Keratinocyte (primary cell): ENCODE data around the gene OR2T2. TPM values are rescaled to one million over a fixed set of nuclear protein-coding genes. Genes with fewer than 3 reads are reported as not detected.
"Not testable (repeated sequence)": the region's sequence is repeated elsewhere in the genome, so short reads cannot be mapped to it uniquely, and the experiment has no call there.

Experiments
- DNase-seq: peaks from one replicate; pipeline ENCODE4 v3.0.0-alpha.2; 2011; ENCODE audit warnings: low read depth, missing footprints, low spot score
- FAIRE-seq: peaks from 2 replicates; lab custom pipeline; 2011; peaks lifted over from hg19 to GRCh38; lab: Jason Lieb, UNC
- H2AFZ ChIP-seq: 2 replicates; pipeline ENCODE4 v1.6.0; 2012; ENCODE audit warnings: low read length, control low read depth, inconsistent platforms; ENCODE audit not compliant: control insufficient read depth
- H3K27ac ChIP-seq: 2 replicates; pipeline ENCODE4 v1.5.1; 2011; ENCODE audit warnings: low read length; ENCODE audit not compliant: control insufficient read depth, insufficient read depth
- H3K27me3 ChIP-seq: 3 replicates; pipeline ENCODE4 v1.6.0; 2011; ENCODE audit warnings: low read length; ENCODE audit not compliant: control insufficient read depth, insufficient read depth; ENCODE audit errors: extremely low read depth
- H3K36me3 ChIP-seq, 2 experiments: 2 replicates in 1 of 2; 3 replicates in 1 of 2; pipeline ENCODE4 v1.5.1; 2011; ENCODE audit warnings: low read length in 2 of 2, mild to moderate bottlenecking in 1 of 2; ENCODE audit not compliant: control insufficient read depth in 2 of 2, insufficient read depth in 2 of 2; ENCODE audit errors: extremely low read depth in 1 of 2
- H3K4me1 ChIP-seq: 3 replicates; pipeline ENCODE4 v1.5.1; 2011; ENCODE audit warnings: low read length; ENCODE audit not compliant: control insufficient read depth, insufficient read depth; ENCODE audit errors: extremely low read depth
- H3K4me2 ChIP-seq: 3 replicates; pipeline ENCODE4 v1.6.0; 2011; ENCODE audit warnings: low read depth, low read length; ENCODE audit not compliant: control insufficient read depth, insufficient read depth; ENCODE audit errors: extremely low read depth
- H3K4me3 ChIP-seq, 3 experiments: fragments of 200-600 bp in 1 of 3; sonication (generic) in 1 of 3; 2 replicates in 2 of 3; 3 replicates in 1 of 3; pipeline ENCODE4 v1.5.1; 2011 to 2016; ENCODE audit warnings: low read length in 3 of 3, mild to moderate bottlenecking in 3 of 3, control low read depth in 2 of 3, inconsistent platforms in 1 of 3, low read depth in 1 of 3, mixed read lengths in 1 of 3, mixed run types in 1 of 3, moderate library complexity in 1 of 3; ENCODE audit not compliant: control insufficient read depth in 2 of 3, insufficient read depth in 2 of 3; ENCODE audit errors: extremely low read depth in 1 of 3
- H3K79me2 ChIP-seq: 2 replicates; pipeline ENCODE4 v1.6.0; 2012; ENCODE audit warnings: low read length; ENCODE audit not compliant: control insufficient read depth, insufficient read depth
- H3K9ac ChIP-seq: 3 replicates; pipeline ENCODE4 v1.6.0; 2011; ENCODE audit warnings: low read length; ENCODE audit not compliant: control insufficient read depth, insufficient read depth; ENCODE audit errors: extremely low read depth
- H3K9me1 ChIP-seq: 3 replicates; pipeline ENCODE4 v1.6.0; 2011; ENCODE audit warnings: low read length; ENCODE audit not compliant: control insufficient read depth, insufficient read depth; ENCODE audit errors: extremely low read depth
- H3K9me3 ChIP-seq: 2 replicates; pipeline ENCODE4 v1.5.1; 2012; ENCODE audit warnings: low read depth, low read length; ENCODE audit not compliant: control insufficient read depth
- H4K20me1 ChIP-seq: 3 replicates; pipeline ENCODE4 v1.6.0; 2011; ENCODE audit warnings: low read length; ENCODE audit not compliant: control insufficient read depth, insufficient read depth; ENCODE audit errors: extremely low read depth
- dilution Hi-C: fragments of 300-500 bp; cut with MboI; formaldehyde crosslinking; loops from one replicate; pipeline ENCODE4 v1.7.0; 2020; ENCODE audit warnings: low sequenced_read_pairs; ENCODE audit not compliant: extremely low pct_ligation_motif_present
- polyA plus RNA-seq, 5 experiments: library from polyadenylated mRNA; depleted of rRNA in 3 of 5; stranded (reverse) in 3 of 5; stranded (forward) in 1 of 5; unstranded in 1 of 5; fragments of >200 nt; gene quantifications; 1 replicate in 1 of 5; 2 replicates in 3 of 5; 3 replicates in 1 of 5; pipeline versions ENCODE4 v1.2.1 to v1.2.3, GENCODE V29; 2011 to 2012; ENCODE audit warnings: missing spikeins in 2 of 5, low read depth in 1 of 5, low replicate concordance in 1 of 5

OR2T2 gene
- polyA plus RNA-seq, 1 donor (not counting 4 experiments of a cell fraction or from before 2014, with no cell fraction given), result not detected

GRCh38 chr1:248439283-248439682 is 6.2 kb upstream of the OR2T2 start:
- H3K27ac ChIP-seq, H3K79me2 ChIP-seq, H3K9me3 ChIP-seq, H3K4me2 ChIP-seq, H3K9ac ChIP-seq, H3K27me3 ChIP-seq, H3K9me1 ChIP-seq, dilution Hi-C loops, H3K36me3 ChIP-seq, H4K20me1 ChIP-seq, H2AFZ ChIP-seq, DNase-seq, H3K4me1 ChIP-seq, FAIRE-seq, H3K4me3 ChIP-seq: not testable (repeated sequence)

- H3K9ac ChIP-seq, H3K9me3 ChIP-seq, H3K4me2 ChIP-seq, H3K9me1 ChIP-seq, H3K27ac ChIP-seq, FAIRE-seq, H4K20me1 ChIP-seq, H3K27me3 ChIP-seq, DNase-seq, H2AFZ ChIP-seq, H3K36me3 ChIP-seq, H3K4me1 ChIP-seq, dilution Hi-C loops, H3K79me2 ChIP-seq, H3K4me3 ChIP-seq: not testable (repeated sequence)
Observed at GRCh38 chr1:248442500-248443277, 2.7 kb upstream of the OR2T2 start.

GRCh38 chr1:248444603-248445002 is 834 bp upstream of the OR2T2 start:
- FAIRE-seq, H3K9me1 ChIP-seq, H4K20me1 ChIP-seq, H3K4me1 ChIP-seq, DNase-seq, H3K4me3 ChIP-seq, H3K27me3 ChIP-seq, H3K79me2 ChIP-seq, dilution Hi-C loops, H2AFZ ChIP-seq, H3K27ac ChIP-seq, H3K9me3 ChIP-seq, H3K9ac ChIP-seq, H3K36me3 ChIP-seq, H3K4me2 ChIP-seq: not testable (repeated sequence)

- H3K27ac ChIP-seq, dilution Hi-C loops, H3K9me1 ChIP-seq, H4K20me1 ChIP-seq, H3K4me2 ChIP-seq, H2AFZ ChIP-seq, H3K4me1 ChIP-seq, DNase-seq, H3K4me3 ChIP-seq, FAIRE-seq, H3K9me3 ChIP-seq, H3K9ac ChIP-seq, H3K27me3 ChIP-seq, H3K36me3 ChIP-seq, H3K79me2 ChIP-seq: not testable (repeated sequence)
Observed at GRCh38 chr1:248448409-248449074, 3.1 kb downstream of the OR2T2 start.
